OCI-LY1 (cell line): ENCODE results near the gene TMEM92.

Source experiments
- EZH2 ChIP-seq: fragments of 200-600 bp; sonication (generic), shearing (Covaris generic); IDR thresholded peaks from 2 replicates; pipeline ENCODE4 v1.8.0; 2017; ENCODE audit warnings: borderline replicate concordance, mixed run types, mild to moderate bottlenecking, antibody characterized with exemption, low read length, moderate library complexity, mixed read lengths
- TF ChIP-seq, protein P1 (sequence below): fragments of 200-600 bp; sonication (generic), shearing (Covaris generic); IDR thresholded peaks from 2 replicates; pipeline ENCODE4 v1.5.1; 2017; ENCODE audit warnings: mild to moderate bottlenecking, antibody characterized with exemption, low read length, moderate library complexity, mixed read lengths

DNA sequence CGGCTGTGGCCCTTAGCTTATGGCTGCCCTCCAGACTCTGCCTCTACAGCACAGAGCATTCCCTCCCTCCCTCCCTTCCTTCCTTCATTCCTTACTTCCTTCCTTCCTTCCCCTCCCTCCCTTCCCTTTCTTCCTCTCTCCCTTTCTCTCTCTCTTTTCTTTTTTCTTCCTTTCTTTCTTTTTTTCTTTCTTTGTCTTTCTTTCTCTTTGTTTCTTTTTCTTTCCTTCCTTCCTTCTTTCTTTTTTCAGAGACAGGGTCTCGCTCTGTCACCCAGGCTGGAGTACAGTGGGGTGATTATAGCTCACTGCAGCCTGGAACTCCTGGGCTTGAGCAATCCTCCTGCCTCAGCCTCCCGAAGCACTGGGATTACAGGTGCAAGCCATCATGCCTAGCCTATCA lies 11.7 kb downstream of the TMEM92 start:
- TF ChIP-seq, protein P1, sequence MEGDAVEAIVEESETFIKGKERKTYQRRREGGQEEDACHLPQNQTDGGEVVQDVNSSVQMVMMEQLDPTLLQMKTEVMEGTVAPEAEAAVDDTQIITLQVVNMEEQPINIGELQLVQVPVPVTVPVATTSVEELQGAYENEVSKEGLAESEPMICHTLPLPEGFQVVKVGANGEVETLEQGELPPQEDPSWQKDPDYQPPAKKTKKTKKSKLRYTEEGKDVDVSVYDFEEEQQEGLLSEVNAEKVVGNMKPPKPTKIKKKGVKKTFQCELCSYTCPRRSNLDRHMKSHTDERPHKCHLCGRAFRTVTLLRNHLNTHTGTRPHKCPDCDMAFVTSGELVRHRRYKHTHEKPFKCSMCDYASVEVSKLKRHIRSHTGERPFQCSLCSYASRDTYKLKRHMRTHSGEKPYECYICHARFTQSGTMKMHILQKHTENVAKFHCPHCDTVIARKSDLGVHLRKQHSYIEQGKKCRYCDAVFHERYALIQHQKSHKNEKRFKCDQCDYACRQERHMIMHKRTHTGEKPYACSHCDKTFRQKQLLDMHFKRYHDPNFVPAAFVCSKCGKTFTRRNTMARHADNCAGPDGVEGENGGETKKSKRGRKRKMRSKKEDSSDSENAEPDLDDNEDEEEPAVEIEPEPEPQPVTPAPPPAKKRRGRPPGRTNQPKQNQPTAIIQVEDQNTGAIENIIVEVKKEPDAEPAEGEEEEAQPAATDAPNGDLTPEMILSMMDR = no peak
- TF ChIP-seq EZH2 = no peak
